GM18526 (cell line): ENCODE measurements around the gene LRRC4C.

Experiments used
- POLR2A ChIP-seq: IDR thresholded peaks from 3 replicates; pipeline ENCODE4 v1.6.1; 2011; ENCODE audit not compliant: insufficient read length; ENCODE audit errors: extremely low read depth

Gene LRRC4C

DNA sequence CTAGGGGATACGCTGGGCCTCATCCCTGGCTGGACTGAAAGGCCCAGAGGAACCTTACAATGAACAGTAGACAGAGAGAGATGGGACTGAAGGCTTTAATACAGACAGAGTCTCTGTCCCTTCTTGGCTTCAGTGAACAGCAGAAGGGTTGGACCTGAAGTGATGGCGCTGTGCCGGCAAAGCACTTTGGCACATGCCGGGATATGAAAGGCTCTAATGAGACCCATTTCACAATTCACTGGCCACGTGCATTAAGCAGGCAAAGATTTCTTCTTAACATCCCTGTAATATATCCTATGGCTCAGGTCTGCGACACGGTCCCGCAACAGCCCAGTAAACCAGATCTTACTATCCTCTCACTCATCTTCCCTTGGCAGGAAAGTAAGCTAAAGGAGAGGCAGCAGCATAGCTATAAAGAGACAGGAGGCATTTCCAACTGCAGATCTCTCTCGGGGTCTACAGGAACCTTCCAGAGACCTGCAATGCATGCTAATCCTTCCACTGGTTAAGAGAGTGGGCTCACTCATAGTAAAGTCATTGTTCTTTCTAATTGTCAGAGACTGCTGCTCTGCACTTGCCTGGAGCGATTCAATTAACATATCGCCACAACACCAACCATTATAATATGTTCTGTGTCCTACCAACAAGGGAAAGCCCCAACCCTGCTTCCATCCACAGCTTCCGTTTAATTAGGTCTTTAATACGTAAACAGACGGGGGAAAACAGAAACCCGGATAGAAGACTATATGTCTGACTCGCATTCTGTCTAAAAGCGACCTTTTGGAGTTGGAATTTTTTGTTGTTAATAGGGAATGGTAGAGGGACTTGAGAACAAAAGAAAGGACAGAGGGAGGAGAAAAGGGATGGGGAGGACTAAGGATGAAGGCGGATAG lies 1179.0 kb downstream of the LRRC4C start:
- TF ChIP-seq POLR2A: no peak

GRCh38 chr11:40276960-40277359 lies 1182.5 kb downstream of the LRRC4C start:
- no peak for TF ChIP-seq POLR2A

- no peak for TF ChIP-seq POLR2A
These were observed 1185.4 kb downstream of the LRRC4C start for GRCh38 chr11:40274017-40274416.

DNA sequence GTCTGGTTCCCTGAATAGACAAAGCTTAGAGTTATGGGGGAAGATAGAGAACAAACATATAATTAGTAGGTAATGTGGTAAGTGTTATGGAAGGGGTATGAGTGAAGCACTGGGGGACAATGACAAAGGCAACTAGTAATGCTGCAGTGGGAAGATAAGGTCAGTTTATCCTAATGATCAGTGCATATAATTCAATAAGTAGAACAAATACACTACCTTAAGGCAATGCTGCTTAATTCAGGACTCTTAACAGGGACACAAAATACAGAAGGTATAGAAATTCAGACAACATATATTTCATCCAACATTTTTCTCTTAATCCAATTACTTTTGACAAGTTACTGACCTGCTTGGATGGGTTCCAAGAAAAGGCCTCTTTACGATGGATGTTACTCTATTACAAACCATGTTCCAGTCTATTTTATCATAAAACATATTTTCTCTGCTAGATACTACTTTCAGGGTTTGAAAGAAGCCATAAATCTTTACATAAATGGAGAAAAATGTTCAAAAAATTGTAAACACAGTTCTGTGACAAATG lies 1186.2 kb downstream of the LRRC4C start:
- no peak for TF ChIP-seq POLR2A

DNA sequence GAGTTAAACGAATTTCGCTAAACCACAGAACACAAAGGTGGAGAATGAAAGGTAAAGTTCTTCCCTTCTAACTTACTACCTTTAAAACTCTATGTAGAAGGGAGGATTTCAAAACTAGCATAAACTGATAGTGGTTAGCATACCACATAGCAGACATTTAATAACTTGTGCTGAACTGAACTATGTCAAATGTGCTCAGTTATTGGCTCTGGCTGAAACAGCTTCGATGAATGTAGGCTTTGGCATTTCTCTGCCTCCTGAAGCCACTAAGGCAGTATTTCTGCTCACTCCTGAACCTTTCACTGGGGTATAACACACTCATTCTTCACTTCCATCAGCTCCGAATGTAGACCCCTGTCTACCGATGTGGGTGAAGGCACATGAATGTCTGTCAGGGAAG lies 1188.1 kb downstream of the LRRC4C start:
- TF ChIP-seq POLR2A: no peak

DNA sequence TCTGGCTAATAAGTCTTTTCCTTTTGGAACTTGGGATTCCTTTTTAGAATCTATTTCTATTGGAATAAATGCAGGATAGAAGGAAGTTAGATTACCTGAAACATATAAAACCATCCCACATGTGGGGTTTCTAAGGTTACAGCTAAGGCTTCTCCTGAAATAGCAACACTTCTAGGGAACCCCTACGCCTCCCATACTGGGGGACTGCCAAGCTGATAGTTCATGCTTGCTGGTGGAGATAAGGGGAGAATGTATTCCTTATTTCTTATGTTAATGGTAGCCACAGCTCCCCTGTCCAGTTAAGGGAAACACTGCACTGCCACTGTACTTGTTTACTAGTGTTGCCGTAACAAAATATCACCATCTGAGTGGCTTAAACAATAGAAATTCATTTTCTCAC lies 1189.6 kb downstream of the LRRC4C start:
- TF ChIP-seq POLR2A: no peak

- TF ChIP-seq POLR2A: no peak
These were observed 1190.9 kb downstream of the LRRC4C start for GRCh38 chr11:40268551-40268950.

- no peak for TF ChIP-seq POLR2A
These were observed 1204.0 kb downstream of the LRRC4C start for GRCh38 chr11:40255457-40255856.

GRCh38 chr11:40253166-40253565 lies 1206.3 kb downstream of the LRRC4C start:
- TF ChIP-seq POLR2A: no peak

- TF ChIP-seq POLR2A: no peak
These were observed 1207.2 kb downstream of the LRRC4C start for GRCh38 chr11:40252236-40252635.

DNA sequence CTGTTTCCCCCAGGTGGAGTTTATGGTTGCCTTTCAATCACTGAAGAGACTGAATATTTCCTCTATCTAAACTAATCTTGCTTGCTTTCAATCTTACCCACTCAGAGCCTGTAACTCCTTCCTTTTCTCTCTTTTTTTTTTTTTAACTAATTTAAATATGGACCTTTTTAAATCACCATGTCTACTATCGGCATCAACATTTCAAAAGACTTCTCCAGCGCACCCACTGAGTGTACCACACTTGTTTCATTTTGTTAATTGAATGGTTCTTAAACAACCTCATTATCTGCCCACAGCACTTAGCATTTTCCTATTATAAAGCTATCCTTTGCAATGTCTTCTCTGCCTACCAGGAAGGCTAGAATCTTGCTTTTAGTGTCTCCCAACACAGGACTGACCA lies 1212.5 kb downstream of the LRRC4C start:
- TF ChIP-seq POLR2A: no peak

GRCh38 chr11:40241524-40242051 lies 1217.9 kb downstream of the LRRC4C start:
- no peak for TF ChIP-seq POLR2A

DNA sequence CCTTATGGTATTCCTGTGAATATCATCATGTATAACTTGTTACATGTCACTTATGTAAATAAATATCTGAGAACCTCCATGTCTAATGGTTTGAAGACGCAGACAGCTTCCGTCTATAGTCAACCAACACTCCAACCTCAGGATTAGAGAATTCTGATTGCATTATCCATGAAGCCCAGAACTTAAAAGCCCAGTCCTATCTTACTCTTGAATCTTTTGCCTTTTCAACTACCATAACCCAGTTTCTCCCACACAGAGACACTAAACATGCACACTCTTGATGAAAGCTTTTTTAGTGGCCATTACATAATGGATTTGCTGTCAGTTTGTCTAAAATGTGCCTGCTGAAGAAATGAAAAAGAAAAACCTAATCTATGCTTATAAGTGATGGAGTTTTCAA lies 1219.2 kb downstream of the LRRC4C start:
- no peak for TF ChIP-seq POLR2A

GRCh38 chr11:40236526-40236925 lies 1222.9 kb downstream of the LRRC4C start:
- no peak for TF ChIP-seq POLR2A

- no peak for TF ChIP-seq POLR2A
These were observed 1223.6 kb downstream of the LRRC4C start for GRCh38 chr11:40235841-40236240.

DNA sequence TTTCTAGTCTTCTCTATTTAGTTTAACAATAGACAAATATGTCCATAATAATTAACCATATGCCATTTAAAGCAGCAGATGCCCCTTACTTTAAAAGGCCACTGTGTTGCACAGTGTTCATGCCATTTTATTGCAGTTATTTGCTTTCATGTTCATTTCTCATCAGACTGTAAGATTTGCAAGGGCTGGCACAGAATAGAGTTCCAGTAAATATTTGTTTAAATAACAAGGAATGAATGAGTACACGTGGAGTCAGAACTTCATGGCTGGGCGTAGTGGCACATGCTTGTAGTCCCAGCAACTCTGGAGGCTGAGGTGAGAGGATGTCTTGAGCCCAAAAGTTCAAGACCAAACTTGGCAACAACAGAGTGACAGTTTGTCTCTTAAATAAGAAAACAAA lies 1228.6 kb downstream of the LRRC4C start:
- no peak for TF ChIP-seq POLR2A
